OCI-M1 (cell line): ENCODE measurements around the gene PC.

ENCODE experiments used
- DNase-seq: peaks from one replicate; lab custom pipeline; 2025; lab: John Stamatoyannopoulos, UW

PC gene

GRCh38 chr11:66882561-66883015, 75.6 kb downstream of the PC start:
- DNase-seq = no peak

GRCh38 chr11:66881927-66882452, 76.2 kb downstream of the PC start:
- DNase-seq = peak; percentile 38

- DNase-seq = no peak
Observed at GRCh38 chr11:66881451-66881835, 76.7 kb downstream of the PC start.

- DNase-seq = no peak
Observed at GRCh38 chr11:66880496-66881450, 77.4 kb downstream of the PC start.

GRCh38 chr11:66879999-66880398, 78.2 kb downstream of the PC start:
- DNase-seq = no peak

- DNase-seq = no peak
Observed at GRCh38 chr11:66879583-66879982, 78.6 kb downstream of the PC start.

- no peak for DNase-seq
Observed at GRCh38 chr11:66879000-66879399, 79.2 kb downstream of the PC start.

GRCh38 chr11:66878474-66878873, 79.7 kb downstream of the PC start:
- DNase-seq = no peak

GRCh38 chr11:66877588-66878385, 80.4 kb downstream of the PC start:
- no peak for DNase-seq

GRCh38 chr11:66875378-66875777, 82.8 kb downstream of the PC start:
- DNase-seq = no peak

- no peak for DNase-seq
Observed at GRCh38 chr11:66874232-66874631, 84.0 kb downstream of the PC start.

GRCh38 chr11:66871521-66871901, 86.7 kb downstream of the PC start:
- no peak for DNase-seq

- no peak for DNase-seq
Observed at GRCh38 chr11:66870616-66871520, 87.3 kb downstream of the PC start.

GRCh38 chr11:66870131-66870530, 88.1 kb downstream of the PC start:
- no peak for DNase-seq

- no peak for DNase-seq
Observed at GRCh38 chr11:66869567-66869870, 88.7 kb downstream of the PC start.

GRCh38 chr11:66868726-66869566, 89.2 kb downstream of the PC start:
- peak; percentile 17 for DNase-seq

GRCh38 chr11:66868082-66868725, 90.0 kb downstream of the PC start:
- DNase-seq = no peak

- no peak for DNase-seq
Observed at GRCh38 chr11:66867425-66868040, 90.7 kb downstream of the PC start.

GRCh38 chr11:66866511-66866986, 91.6 kb downstream of the PC start:
- DNase-seq = no peak

- DNase-seq = no peak
Observed at GRCh38 chr11:66866007-66866406, 92.2 kb downstream of the PC start.
